Body of pancreas (tissue), 4 donors: ENCODE measurements around the gene FAM169A. TPM values are rescaled to one million over a fixed set of nuclear protein-coding genes. Genes with fewer than 3 reads are reported as not detected.

ENCODE experiments used
- ATAC-seq: fragments of 150-250 bp; one replicate; pipeline ENCODE4 v1.9.1; 2016
- DNase-seq, 4 donors: peaks; one replicate each; pipeline ENCODE4 v3.0.0-alpha.2; 2019
- H3K27ac ChIP-seq, 4 donors: fragments of 200-600 bp; sonication (generic); 1 replicate in 3 of 4; 2 replicates in 1 of 4; pipeline versions ENCODE4 v1.5.1 to v1.6.1; 2016 to 2019; ENCODE audit warnings: mild to moderate bottlenecking in 1 of 4, mixed read lengths in 1 of 4, moderate library complexity in 1 of 4
- H3K27me3 ChIP-seq, 2 donors: fragments of 200-600 bp; sonication (generic); one replicate each; pipeline ENCODE4 v1.6.0; 2016; ENCODE audit warnings: mild to moderate bottlenecking in 1 of 2
- H3K36me3 ChIP-seq, 2 donors: fragments of 200-600 bp; sonication (generic); replicated peaks in 1 of 2; 2 replicates each; pipeline ENCODE4 v1.5.1; 2016; ENCODE audit warnings: low read depth in 2 of 2; ENCODE audit not compliant: insufficient read depth in 1 of 2
- H3K4me1 ChIP-seq: fragments of 200-600 bp; sonication (generic); one replicate; pipeline ENCODE4 v1.6.0; 2016
- H3K4me3 ChIP-seq, 2 donors: fragments of 200-600 bp; sonication (generic); 1 replicate in 1 of 2; 2 replicates in 1 of 2; pipeline ENCODE4 v1.5.1; 2016 to 2019
- H3K9me3 ChIP-seq, 3 donors: fragments of 200-600 bp; sonication (generic); 1 replicate in 2 of 3; 2 replicates in 1 of 3; pipeline ENCODE4 v1.5.1; 2016
- CTCF ChIP-seq, 7 experiments: fragments of 450-650 bp in 4 of 7; fragments of 200-600 bp in 3 of 7; sonication (generic) in 3 of 7; IDR thresholded peaks; one replicate each; pipeline ENCODE4 v1.5.1; 2016 to 2019; ENCODE audit warnings: antibody characterized with exemption in 7 of 7
- POLR2A ChIP-seq, 3 donors: fragments of 450-650 bp; IDR thresholded peaks; one replicate each; pipeline ENCODE4 v1.6.1; 2016; ENCODE audit warnings: antibody characterized with exemption in 3 of 3, mild to moderate bottlenecking in 2 of 3
- WGBS, 2 donors: methylation state at CpG; one replicate each; pipeline ENCODE4 v1.1.5; 2017; 5-methylcytosine and 5-hydroxymethylcytosine counted together
- intact Hi-C: fragments of 100-400 bp; cut with DNase I; formaldehyde crosslinking; loops from one replicate; pipeline ENCODE4 v1.15.1; 2023
- total RNA-seq, 2 donors: library from RNA; depleted of rRNA; stranded (reverse); fragments of >200 nt; gene quantifications; one replicate each; pipeline ENCODE4 v1.1.0, GENCODE V29; 2016

The FAM169A gene
- total RNA-seq, 2 donors from 2014 or later = 2.0 to 2.9 TPM

DNA sequence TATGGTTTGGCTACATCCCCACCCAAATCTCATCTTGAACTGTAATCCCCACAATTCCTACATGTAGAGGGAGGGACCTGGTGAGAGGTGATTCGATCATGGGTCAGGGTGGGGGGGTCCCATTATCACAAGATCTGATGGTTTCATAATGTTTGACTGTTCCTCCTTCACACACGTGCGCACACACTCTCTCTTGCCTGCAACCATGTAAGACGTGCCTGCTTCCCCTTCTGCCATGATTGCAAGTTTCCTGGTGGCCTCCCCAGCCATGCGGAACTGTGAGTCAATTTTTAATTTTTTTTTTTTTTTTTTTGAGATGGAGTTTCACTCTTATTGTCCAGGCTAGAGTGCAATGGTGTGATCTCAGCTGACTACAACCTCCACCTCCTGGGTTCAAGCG is 27.0 kb downstream of the FAM169A start:
- WGBS, 2 donors = 77 to 82% methylated on average over 6 of the region's 6 CpGs
- Histone ChIP-seq H3K36me3 (no peaks in the 10 kb centered on the region), H3K4me3 (no peak overlapping the region), H3K9me3 (no peaks in the 10 kb centered on the region), H3K27me3 (no peaks in the 10 kb centered on the region), H3K27ac (no peak overlapping the region), H3K4me1 (no peaks in the 10 kb centered on the region)
- DNase-seq = no peak
- ATAC-seq = no peak
- intact Hi-C loops = no loop called here
- TF ChIP-seq POLR2A (IDR thresholded peaks at IDR 0.05) (no peak), CTCF (IDR thresholded peaks at IDR 0.05) (no peak)

DNA sequence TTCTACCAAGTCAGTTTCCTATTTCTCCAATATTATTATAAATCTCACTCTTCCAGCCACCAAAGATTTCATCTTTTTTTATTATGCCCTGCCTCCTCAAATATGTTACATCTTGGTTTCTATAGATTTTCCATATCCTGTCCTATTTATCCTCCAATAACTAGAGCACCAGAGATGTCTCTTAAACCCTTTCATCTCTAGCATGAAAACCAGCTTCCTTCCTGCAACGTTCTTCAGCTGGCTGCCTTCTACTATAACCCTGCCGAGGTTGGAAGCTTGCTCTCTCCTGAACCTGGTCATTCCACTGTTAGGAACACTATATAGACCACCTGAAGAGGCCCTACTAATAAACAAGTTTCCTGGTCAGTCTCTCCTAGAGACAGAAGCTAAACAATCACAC is 27.9 kb downstream of the FAM169A start:
- H3K27ac ChIP-seq = no peak overlapping the region
- no peak for ATAC-seq
- 58 to 68% methylated on average over 2 of the region's 2 CpGs for WGBS, 2 donors
- no peak for DNase-seq
- intact Hi-C loops = no loop called here
- TF ChIP-seq POLR2A (IDR thresholded peaks at IDR 0.05) (no peak), CTCF (IDR thresholded peaks at IDR 0.05) (no peak)
- no peaks in the 10 kb centered on the region for H3K4me1 ChIP-seq
- H3K36me3 ChIP-seq = no peaks in the 10 kb centered on the region
- H3K27me3 ChIP-seq = no peaks in the 10 kb centered on the region
- no peaks in the 10 kb centered on the region for H3K9me3 ChIP-seq
- no peak overlapping the region for H3K4me3 ChIP-seq

DNA sequence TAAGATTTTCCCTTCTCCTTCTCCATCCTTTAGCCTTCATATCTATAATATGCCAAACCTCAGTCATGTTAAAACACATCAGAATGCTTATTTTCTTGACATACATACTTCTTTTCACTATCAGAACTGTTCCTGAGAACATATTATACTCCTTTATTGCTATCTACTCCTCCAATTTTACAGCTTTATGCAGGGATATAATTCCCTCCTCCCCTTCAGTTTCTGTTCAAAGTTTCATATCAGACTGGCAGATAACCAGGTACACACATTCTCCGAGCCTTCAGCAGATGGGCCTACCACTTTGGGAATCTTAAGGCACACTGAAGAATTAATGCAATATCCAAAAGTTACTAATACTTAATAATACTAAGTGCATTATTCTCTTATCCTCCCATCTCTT is 29.1 kb downstream of the FAM169A start:
- intact Hi-C loops = no loop called here
- Histone ChIP-seq H3K27ac (no peak overlapping the region), H3K9me3 (no peaks in the 10 kb centered on the region), H3K27me3 (no peaks in the 10 kb centered on the region), H3K36me3 (no peaks in the 10 kb centered on the region), H3K4me1 (no peaks in the 10 kb centered on the region), H3K4me3 (no peak overlapping the region)
- TF ChIP-seq POLR2A (IDR thresholded peaks at IDR 0.05) (no peak), CTCF (IDR thresholded peaks at IDR 0.05) (no peak)
- DNase-seq (no peak), ATAC-seq (no peak)
- 58 to 64% methylated on average over 1 of the region's 1 CpG for WGBS, 2 donors

DNA sequence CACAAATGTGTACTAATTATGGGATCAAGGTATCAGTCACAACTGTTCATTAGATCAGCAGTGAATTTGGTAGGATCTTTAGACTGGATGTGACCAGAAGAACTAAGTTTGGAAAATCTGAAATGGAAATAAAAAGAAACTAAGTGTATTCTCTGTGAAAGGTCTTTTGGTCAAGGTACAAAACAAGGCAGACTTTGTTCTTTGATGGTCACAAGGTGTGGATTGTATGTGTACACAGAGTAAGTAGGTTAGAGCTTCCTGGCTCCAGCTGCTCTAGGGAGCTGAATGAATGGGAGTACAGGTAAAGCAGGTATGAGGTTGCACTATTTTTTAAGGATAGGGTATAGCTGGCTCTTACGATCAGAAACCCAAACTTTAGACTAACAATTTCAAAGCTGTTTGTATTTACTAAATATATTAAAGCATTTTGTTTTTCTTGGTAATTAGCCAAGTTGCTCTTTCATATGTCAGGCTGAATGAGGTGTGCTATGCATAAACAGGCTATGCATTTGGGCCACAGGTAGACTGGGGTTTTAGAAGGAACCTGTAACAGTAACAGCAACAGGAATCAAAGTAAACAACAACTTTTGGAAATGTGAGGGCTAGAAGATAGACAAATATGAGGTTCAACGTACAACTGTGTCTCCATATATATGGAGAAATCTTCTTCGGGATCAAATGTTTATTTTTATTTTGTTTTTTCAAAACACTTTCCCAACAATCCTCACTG is 32.5 kb downstream of the FAM169A start:
- peak; percentile 70 for ATAC-seq
- no peak overlapping the region for H3K4me3 ChIP-seq
- intact Hi-C loops = no loop called here

More for the DNA sequence above, 32.5 kb downstream of the FAM169A start:
- 75 to 77% methylated on average over 3 of the region's 3 CpGs for WGBS, 2 donors
- TF ChIP-seq POLR2A (IDR thresholded peaks at IDR 0.05) (no peak), CTCF (IDR thresholded peaks at IDR 0.05) (no peak)
- peak in 3 of 4 donors; percentile 14 to 25 (median 17) for DNase-seq
- H3K36me3 ChIP-seq = no peaks in the 10 kb centered on the region
- H3K9me3 ChIP-seq = no peaks in the 10 kb centered on the region
- peak overlapping the region in 1 of 4 donors; percentile 6 for H3K27ac ChIP-seq
- no peaks in the 10 kb centered on the region for H3K27me3 ChIP-seq
- no peaks in the 10 kb centered on the region for H3K4me1 ChIP-seq
